ENCODE data around the gene HBB. TPM values are rescaled to one million over a fixed set of nuclear protein-coding genes. Genes with fewer than 3 reads are reported as not detected.

HBB gene
- polyA plus RNA-seq, 3 donors, result 12.9 to 541 (median 41.6) TPM

- no peak overlapping the region for H3K27ac ChIP-seq (ENCODE audit: low read depth, low read length)
- WGBS, 3 donors, result 59 to 63% (median 61%) methylated on average over 3 of the region's 3 CpGs
Measured at GRCh38 chr11:5232176-5232575, 5.3 kb upstream of the HBB start.

- H3K27ac ChIP-seq (ENCODE audit: low read depth, low read length), result no peak overlapping the region
- 82 to 87% (median 85%) methylated on average over 2 of the region's 2 CpGs for WGBS, 3 donors
Measured at GRCh38 chr11:5231111-5231510, 4.2 kb upstream of the HBB start.

- no peak overlapping the region for H3K27ac ChIP-seq (ENCODE audit: low read depth, low read length)
- 88 to 89% (median 89%) methylated on average over 1 of the region's 1 CpG for WGBS, 3 donors
Measured at GRCh38 chr11:5230266-5230665, 3.4 kb upstream of the HBB start.

GRCh38 chr11:5229796-5230195 lies 2.9 kb upstream of the HBB start:
- WGBS, 3 donors, result 80 to 90% (median 81%) methylated on average over 2 of the region's 2 CpGs
- no peak overlapping the region for H3K27ac ChIP-seq (ENCODE audit: low read depth, low read length)

GRCh38 chr11:5229356-5229755 lies 2.5 kb upstream of the HBB start:
- 89 to 100% (median 94%) methylated on average over 1 of the region's 1 CpG for WGBS, 3 donors
- no peak overlapping the region for H3K27ac ChIP-seq (ENCODE audit: low read depth, low read length)

- 57 to 75% (median 58%) methylated on average over 5 of the region's 5 CpGs for WGBS, 3 donors
- H3K27ac ChIP-seq (ENCODE audit: low read depth, low read length), result no peak overlapping the region
Measured at GRCh38 chr11:5228124-5228523, 1.3 kb upstream of the HBB start.

- 28 to 49% (median 37%) methylated on average over 1 of the region's 1 CpG for WGBS, 3 donors
- H3K27ac ChIP-seq (ENCODE audit: low read depth, low read length), result no peak overlapping the region
Measured at GRCh38 chr11:5227681-5228080, 810 bp upstream of the HBB start.

GRCh38 chr11:5225480-5225871 lies 1.4 kb downstream of the HBB start:
- no peak overlapping the region for H3K27ac ChIP-seq (ENCODE audit: low read depth, low read length)
- whole genome bisulfite sequencing, 3 donors, result 58 to 67% (median 65%) methylated on average over 2 of the region's 2 CpGs

GRCh38 chr11:5224538-5225479 lies 2.1 kb downstream of the HBB start:
- 74 to 78% (median 75%) methylated on average over 6 of the region's 6 CpGs for WGBS, 3 donors
- no peak overlapping the region for H3K27ac ChIP-seq (ENCODE audit: low read depth, low read length)

GRCh38 chr11:5223686-5224085 lies 3.2 kb downstream of the HBB start:
- WGBS, 3 donors, result 55 to 73% (median 70%) methylated on average over 1 of the region's 1 CpG
- H3K27ac ChIP-seq (ENCODE audit: low read depth, low read length), result no peak overlapping the region

- WGBS, 3 donors, result 88 to 91% (median 90%) methylated on average over 6 of the region's 6 CpGs
- no peak overlapping the region for H3K27ac ChIP-seq (ENCODE audit: low read depth, low read length)
Measured at GRCh38 chr11:5223146-5223545, 3.7 kb downstream of the HBB start.

- WGBS, 3 donors, result 45 to 67% (median 62%) methylated on average over 7 of the region's 7 CpGs
- no peak overlapping the region for H3K27ac ChIP-seq (ENCODE audit: low read depth, low read length)
Measured at GRCh38 chr11:5210376-5210885, 16.4 kb downstream of the HBB start.

GRCh38 chr11:5204787-5205186 lies 22.1 kb downstream of the HBB start:
- WGBS, 3 donors, result 13 to 31% (median 29%) methylated on average over 1 of the region's 1 CpG

GRCh38 chr11:5203366-5203765 lies 23.5 kb downstream of the HBB start:
- H3K27ac ChIP-seq (ENCODE audit: low read depth, low read length), result no peak overlapping the region
- WGBS, 3 donors, result 49 to 81% (median 76%) methylated on average over 2 of the region's 2 CpGs

More at GRCh38 chr11:5204787-5205186, 22.1 kb downstream of the HBB start:
- H3K27ac ChIP-seq (ENCODE audit: low read depth, low read length), result no peak overlapping the region

GRCh38 chr11:5200582-5200981 lies 26.3 kb downstream of the HBB start, which contains the start of gene OR51V1:
Gene OR51V1 (minus strand): TSS chr11:5200682. CDS start chr11:5200682, 0 bp downstream.
- WGBS, 3 donors, result 41 to 71% (median 63%) methylated on average over 1 of the region's 1 CpG
- H3K27ac ChIP-seq (ENCODE audit: low read depth, low read length), result no peak within 1 kb of the TSS

- no peak overlapping the region for H3K27ac ChIP-seq (ENCODE audit: low read depth, low read length)
Measured at GRCh38 chr11:5198285-5198684, 28.6 kb downstream of the HBB start.

GRCh38 chr11:5197536-5197935 lies 29.3 kb downstream of the HBB start:
- 50 to 71% (median 59%) methylated on average over 3 of the region's 3 CpGs for WGBS, 3 donors
- H3K27ac ChIP-seq (ENCODE audit: low read depth, low read length), result no peak overlapping the region

GRCh38 chr11:5196731-5197130 lies 30.1 kb downstream of the HBB start:
- no peak overlapping the region for H3K27ac ChIP-seq (ENCODE audit: low read depth, low read length)
- WGBS, 3 donors, result 58 to 69% (median 61%) methylated on average over 3 of the region's 3 CpGs

GRCh38 chr11:5196067-5196466 lies 30.8 kb downstream of the HBB start:
- no peak overlapping the region for H3K27ac ChIP-seq (ENCODE audit: low read depth, low read length)
- 61 to 74% (median 65%) methylated on average over 5 of the region's 5 CpGs for WGBS, 3 donors

GRCh38 chr11:5192738-5193137 lies 34.1 kb downstream of the HBB start:
- no peak overlapping the region for H3K27ac ChIP-seq (ENCODE audit: low read depth, low read length)
- 0 to 23% (median 15%) methylated on average over 1 of the region's 1 CpG for WGBS, 3 donors

All from adipose tissue (tissue), 3 donors.